PFSK-1 (cell line): ENCODE measurements around the gene COL1A2.
A peak's percentile ranks its signal among the peaks of the same experiment; 100 is the strongest.

Experiments
- FOXP2 ChIP-seq: optimal IDR thresholded peaks from 2 replicates; pipeline ENCODE3; 2011; ENCODE audit warnings: borderline replicate concordance, control low read depth, inconsistent platforms; ENCODE audit not compliant: insufficient read depth; ENCODE audit errors: extremely low read length, extremely low read depth
- POLR2AphosphoS5 ChIP-seq: IDR thresholded peaks from 2 replicates; pipeline ENCODE4 v1.6.1; 2012; ENCODE audit warnings: low read depth, mild to moderate bottlenecking, control low read depth, low read length, moderate library complexity
- SIN3A ChIP-seq: IDR thresholded peaks from 2 replicates; pipeline ENCODE4 v1.6.1; 2012; ENCODE audit warnings: mild to moderate bottlenecking, low read length, moderate library complexity, borderline replicate concordance; ENCODE audit not compliant: insufficient read depth
- TAF1 ChIP-seq: IDR thresholded peaks from 2 replicates; pipeline ENCODE4 v1.6.1; 2012; ENCODE audit warnings: low read length, control low read depth, borderline replicate concordance; ENCODE audit not compliant: insufficient read depth
- TF ChIP-seq, protein P1 (sequence below), 2 experiments: IDR thresholded peaks; 2 replicates each; pipeline versions ENCODE4 v1.6.1 to v1.8.0; 2011 to 2012; ENCODE audit warnings: low read depth in 2 of 2, low read length in 2 of 2, control low read depth in 1 of 2, inconsistent platforms in 1 of 2, mild to moderate bottlenecking in 1 of 2, moderate library complexity in 1 of 2; ENCODE audit not compliant: insufficient read depth in 1 of 2

The COL1A2 gene

GRCh38 chr7:94367949-94368348 lies 26.7 kb upstream of the COL1A2 start:
- TF ChIP-seq POLR2AphosphoS5: no peak
- TF ChIP-seq, protein P1, sequence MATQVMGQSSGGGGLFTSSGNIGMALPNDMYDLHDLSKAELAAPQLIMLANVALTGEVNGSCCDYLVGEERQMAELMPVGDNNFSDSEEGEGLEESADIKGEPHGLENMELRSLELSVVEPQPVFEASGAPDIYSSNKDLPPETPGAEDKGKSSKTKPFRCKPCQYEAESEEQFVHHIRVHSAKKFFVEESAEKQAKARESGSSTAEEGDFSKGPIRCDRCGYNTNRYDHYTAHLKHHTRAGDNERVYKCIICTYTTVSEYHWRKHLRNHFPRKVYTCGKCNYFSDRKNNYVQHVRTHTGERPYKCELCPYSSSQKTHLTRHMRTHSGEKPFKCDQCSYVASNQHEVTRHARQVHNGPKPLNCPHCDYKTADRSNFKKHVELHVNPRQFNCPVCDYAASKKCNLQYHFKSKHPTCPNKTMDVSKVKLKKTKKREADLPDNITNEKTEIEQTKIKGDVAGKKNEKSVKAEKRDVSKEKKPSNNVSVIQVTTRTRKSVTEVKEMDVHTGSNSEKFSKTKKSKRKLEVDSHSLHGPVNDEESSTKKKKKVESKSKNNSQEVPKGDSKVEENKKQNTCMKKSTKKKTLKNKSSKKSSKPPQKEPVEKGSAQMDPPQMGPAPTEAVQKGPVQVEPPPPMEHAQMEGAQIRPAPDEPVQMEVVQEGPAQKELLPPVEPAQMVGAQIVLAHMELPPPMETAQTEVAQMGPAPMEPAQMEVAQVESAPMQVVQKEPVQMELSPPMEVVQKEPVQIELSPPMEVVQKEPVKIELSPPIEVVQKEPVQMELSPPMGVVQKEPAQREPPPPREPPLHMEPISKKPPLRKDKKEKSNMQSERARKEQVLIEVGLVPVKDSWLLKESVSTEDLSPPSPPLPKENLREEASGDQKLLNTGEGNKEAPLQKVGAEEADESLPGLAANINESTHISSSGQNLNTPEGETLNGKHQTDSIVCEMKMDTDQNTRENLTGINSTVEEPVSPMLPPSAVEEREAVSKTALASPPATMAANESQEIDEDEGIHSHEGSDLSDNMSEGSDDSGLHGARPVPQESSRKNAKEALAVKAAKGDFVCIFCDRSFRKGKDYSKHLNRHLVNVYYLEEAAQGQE (IDR thresholded peaks at IDR 0.05; ENCODE audit: insufficient read depth in 1 of 2, low read depth in 2 of 2, low read length in 2 of 2): no peak
- TF ChIP-seq TAF1: no peak
- TF ChIP-seq FOXP2: no peak

- TF ChIP-seq FOXP2 (no peak), POLR2AphosphoS5 (0 out of 2 replicates have a peak, but pooled peaks have one; percentile 27), SIN3A (0 out of 2 replicates have a peak, but pooled peaks have one; percentile 79), TAF1 (no peak)
- TF ChIP-seq, protein P1 (IDR thresholded peaks at IDR 0.05; ENCODE audit: insufficient read depth in 1 of 2, low read depth in 2 of 2, low read length in 2 of 2): no peak
These were observed 26.3 kb upstream of the COL1A2 start for GRCh38 chr7:94368371-94368791.

DNA sequence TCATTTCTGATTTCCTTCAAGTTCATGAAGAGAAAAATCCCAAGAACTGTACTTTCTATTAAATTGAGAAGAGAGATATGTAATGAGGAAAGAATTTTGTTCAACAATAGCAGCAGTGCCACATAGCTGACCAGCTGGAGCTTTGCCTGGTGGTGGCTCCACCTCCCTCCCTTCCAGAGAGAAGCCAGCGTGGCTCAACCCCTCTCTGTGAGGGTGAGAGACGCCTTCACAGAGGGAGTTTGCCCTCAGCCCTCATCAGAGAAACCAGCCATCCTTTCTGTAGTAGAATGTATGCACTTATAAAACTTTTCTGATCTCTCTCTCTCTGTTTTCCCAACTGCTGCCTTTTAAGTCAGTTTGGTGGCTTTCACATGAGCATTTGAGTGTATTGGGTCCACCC lies 20.5 kb upstream of the COL1A2 start:
- TF ChIP-seq POLR2AphosphoS5 (peak; percentile 54; the same call in 1 of the 2 replicates), TAF1 (no peak), FOXP2 (no peak), SIN3A (no peak)

DNA sequence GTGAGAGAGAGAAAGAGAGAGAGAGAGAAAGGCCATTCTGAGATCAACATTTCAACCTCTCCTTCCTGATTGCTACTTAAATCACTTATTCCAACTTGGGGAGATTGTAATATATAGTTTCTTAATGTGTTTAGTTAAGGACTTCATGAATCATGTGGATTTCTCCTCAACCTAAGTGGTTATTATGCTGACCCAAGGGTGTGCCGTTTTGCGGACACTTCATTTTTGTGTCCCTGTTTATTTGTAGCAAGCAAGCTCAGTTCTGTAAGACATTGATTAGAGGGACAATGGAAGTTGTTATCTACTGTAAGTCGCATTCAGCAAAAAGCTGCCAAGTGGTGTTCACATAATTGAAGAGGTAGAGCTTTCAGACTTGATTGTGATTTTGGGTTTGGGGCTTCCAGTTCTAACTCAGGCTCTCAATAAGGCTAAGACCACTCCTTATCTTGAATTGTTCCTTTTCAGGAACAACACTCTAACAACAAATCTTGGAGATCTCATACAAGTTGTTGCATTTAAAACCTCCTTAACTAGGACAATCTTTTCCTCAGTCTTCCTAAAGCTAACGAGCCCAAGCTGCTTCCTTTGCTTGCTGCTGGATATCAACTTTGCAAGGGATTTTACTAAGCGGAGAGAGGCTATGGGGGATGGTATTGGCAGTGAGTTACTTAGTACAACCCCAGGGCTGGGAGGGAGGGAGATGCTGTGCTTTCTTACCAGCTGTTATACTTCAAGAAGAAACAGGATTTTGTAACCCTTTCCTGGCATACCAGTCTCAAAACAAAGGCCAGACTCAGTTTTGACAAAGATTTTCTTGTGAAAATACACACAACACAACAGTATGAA lies 19.8 kb upstream of the COL1A2 start:
- TF ChIP-seq FOXP2: no peak
- no peak for TF ChIP-seq TAF1
- 0 out of 2 replicates have a peak, but pooled peaks have one; percentile 39 for TF ChIP-seq SIN3A
- peak; percentile 72 for TF ChIP-seq POLR2AphosphoS5
- TF ChIP-seq, protein P1 (IDR thresholded peaks at IDR 0.05; ENCODE audit: insufficient read depth in 1 of 2, low read depth in 2 of 2, low read length in 2 of 2): peak in 1 of 2 experiments; percentile 32; a peak in 1 of 4 replicates

- TF ChIP-seq, protein P1 (IDR thresholded peaks at IDR 0.05; ENCODE audit: insufficient read depth in 1 of 2, low read depth in 2 of 2, low read length in 2 of 2): no peak
- no peak for TF ChIP-seq POLR2AphosphoS5
- no peak for TF ChIP-seq FOXP2
- no peak for TF ChIP-seq SIN3A
- TF ChIP-seq TAF1: no peak
These were observed 19.0 kb upstream of the COL1A2 start for GRCh38 chr7:94375691-94376090.
